ENCODE data around the gene FYCO1.
A peak's percentile ranks its signal among the peaks of the same experiment; 100 is the strongest.

The FYCO1 gene

DNA sequence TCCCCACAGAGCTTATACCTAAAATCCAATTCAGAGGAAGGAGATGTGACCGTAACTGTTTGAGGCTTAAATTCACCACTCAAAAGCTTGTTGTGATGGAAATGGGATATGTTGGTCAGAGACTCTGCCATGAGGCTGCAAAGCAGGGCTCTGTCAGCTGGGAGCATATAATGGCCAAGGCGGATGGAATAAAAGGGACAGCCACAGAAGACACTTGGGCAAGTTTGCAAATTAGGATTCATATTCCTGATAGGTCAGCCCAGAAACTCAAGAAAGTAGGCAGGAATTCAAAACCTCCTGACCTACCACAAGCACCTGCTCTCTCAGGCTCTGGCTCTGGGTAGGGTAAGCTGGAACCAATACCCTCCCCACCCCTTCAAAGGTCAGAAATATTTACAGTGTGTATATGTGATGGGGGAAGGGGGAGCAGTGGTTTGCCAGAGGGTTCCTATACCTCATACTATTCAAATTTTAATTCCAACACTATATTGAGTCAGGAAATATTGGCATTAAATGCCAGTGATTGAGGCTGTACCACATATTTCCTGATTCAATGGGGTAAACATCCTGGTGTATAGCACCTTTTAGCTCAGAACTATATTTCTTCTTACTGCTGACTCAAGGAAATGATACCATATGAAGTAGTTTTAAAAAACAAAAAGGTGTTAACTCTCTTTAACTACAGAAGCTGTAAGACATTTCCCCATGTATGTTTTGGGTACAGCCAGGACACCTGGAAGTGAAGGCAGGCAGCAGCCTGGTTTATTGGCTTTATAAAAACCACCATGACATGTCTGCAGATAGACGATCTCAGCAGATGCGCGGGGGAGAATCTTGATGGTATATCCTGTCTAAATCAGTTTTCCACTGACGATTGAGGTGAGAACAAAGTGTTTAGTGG lies 19.2 kb downstream of the FYCO1 start:
- no peak for TF ChIP-seq EZH2 (IDR thresholded peaks at IDR 0.05; ENCODE audit: borderline replicate concordance, low read depth, low read length, severe bottlenecking)
- TF ChIP-seq, protein P1, sequence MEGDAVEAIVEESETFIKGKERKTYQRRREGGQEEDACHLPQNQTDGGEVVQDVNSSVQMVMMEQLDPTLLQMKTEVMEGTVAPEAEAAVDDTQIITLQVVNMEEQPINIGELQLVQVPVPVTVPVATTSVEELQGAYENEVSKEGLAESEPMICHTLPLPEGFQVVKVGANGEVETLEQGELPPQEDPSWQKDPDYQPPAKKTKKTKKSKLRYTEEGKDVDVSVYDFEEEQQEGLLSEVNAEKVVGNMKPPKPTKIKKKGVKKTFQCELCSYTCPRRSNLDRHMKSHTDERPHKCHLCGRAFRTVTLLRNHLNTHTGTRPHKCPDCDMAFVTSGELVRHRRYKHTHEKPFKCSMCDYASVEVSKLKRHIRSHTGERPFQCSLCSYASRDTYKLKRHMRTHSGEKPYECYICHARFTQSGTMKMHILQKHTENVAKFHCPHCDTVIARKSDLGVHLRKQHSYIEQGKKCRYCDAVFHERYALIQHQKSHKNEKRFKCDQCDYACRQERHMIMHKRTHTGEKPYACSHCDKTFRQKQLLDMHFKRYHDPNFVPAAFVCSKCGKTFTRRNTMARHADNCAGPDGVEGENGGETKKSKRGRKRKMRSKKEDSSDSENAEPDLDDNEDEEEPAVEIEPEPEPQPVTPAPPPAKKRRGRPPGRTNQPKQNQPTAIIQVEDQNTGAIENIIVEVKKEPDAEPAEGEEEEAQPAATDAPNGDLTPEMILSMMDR (IDR thresholded peaks at IDR 0.05; ENCODE audit: borderline replicate concordance, extremely low read depth, low read length, poor library complexity, severe bottlenecking): no peak
- H2AFZ ChIP-seq (ENCODE audit: low read depth, low read length): no peak overlapping the region
- H3K79me2 ChIP-seq (ENCODE audit: insufficient read depth, low read length): peaks cover 33% of the 10 kb centered on the region
- H3K27ac ChIP-seq (ENCODE audit: low read length): peak overlapping the region; percentile 97
- H3K4me1 ChIP-seq (ENCODE audit: insufficient read depth, low read length): peaks cover 94% of the 10 kb centered on the region
- peaks cover 75% of the 10 kb centered on the region for H3K36me3 ChIP-seq (ENCODE audit: insufficient read depth, low read length)
- ATAC-seq (ENCODE audit: insufficient read depth, low read depth): peak; percentile 75
- H3K4me2 ChIP-seq (ENCODE audit: insufficient read depth, low read length): peak overlapping the region; percentile 27
- H4K20me1 ChIP-seq (ENCODE audit: insufficient read depth, low read length): no peaks in the 10 kb centered on the region
- H3K9ac ChIP-seq (ENCODE audit: low read depth, low read length): peak overlapping the region; percentile 51
- H3K27me3 ChIP-seq (ENCODE audit: insufficient read depth, low read length, poor library complexity): no peaks in the 10 kb centered on the region
- no peaks in the 10 kb centered on the region for H3K9me3 ChIP-seq (ENCODE audit: insufficient read depth, low read length, severe bottlenecking)
- peak overlapping the region in 1 of 2 experiments; percentile 16; a peak in 1 of 4 replicates for H3K4me3 ChIP-seq (ENCODE audit: low read depth in 1 of 2, low read length in 2 of 2)
- peak; percentile 86 for DNase-seq

- DNase-seq: peak; percentile 65
- H3K4me2 ChIP-seq (ENCODE audit: insufficient read depth, low read length): peak overlapping the region; percentile 27; the same call in 1 of the 2 replicates
- peak overlapping the region; percentile 51 for H3K9ac ChIP-seq (ENCODE audit: low read depth, low read length)
- no peak overlapping the region for H2AFZ ChIP-seq (ENCODE audit: low read depth, low read length)
- peaks cover 86% of the 10 kb centered on the region for H3K4me1 ChIP-seq (ENCODE audit: insufficient read depth, low read length)
- H3K27me3 ChIP-seq (ENCODE audit: insufficient read depth, low read length, poor library complexity): no peaks in the 10 kb centered on the region
- H3K9me3 ChIP-seq (ENCODE audit: insufficient read depth, low read length, severe bottlenecking): no peaks in the 10 kb centered on the region
- H3K4me3 ChIP-seq (ENCODE audit: low read depth in 1 of 2, low read length in 2 of 2): no peak overlapping the region; a peak in 1 of 4 replicates
- peaks cover 26% of the 10 kb centered on the region for H3K79me2 ChIP-seq (ENCODE audit: insufficient read depth, low read length)
- no peaks in the 10 kb centered on the region for H4K20me1 ChIP-seq (ENCODE audit: insufficient read depth, low read length)
- peak overlapping the region; percentile 97 for H3K27ac ChIP-seq (ENCODE audit: low read length)
- peaks cover 74% of the 10 kb centered on the region for H3K36me3 ChIP-seq (ENCODE audit: insufficient read depth, low read length)
- TF ChIP-seq, protein P1 (IDR thresholded peaks at IDR 0.05; ENCODE audit: borderline replicate concordance, extremely low read depth, low read length, poor library complexity, severe bottlenecking): no peak
- no peak for TF ChIP-seq EZH2 (IDR thresholded peaks at IDR 0.05; ENCODE audit: borderline replicate concordance, low read depth, low read length, severe bottlenecking)
- peak; percentile 16 for ATAC-seq (ENCODE audit: insufficient read depth, low read depth)
These were observed 19.9 kb downstream of the FYCO1 start for GRCh38 chr3:45975686-45976085.

GRCh38 chr3:45974686-45975085 lies 20.9 kb downstream of the FYCO1 start:
- no peaks in the 10 kb centered on the region for H3K9me3 ChIP-seq (ENCODE audit: insufficient read depth, low read length, severe bottlenecking)
- no peaks in the 10 kb centered on the region for H3K27me3 ChIP-seq (ENCODE audit: insufficient read depth, low read length, poor library complexity)
- no peak overlapping the region for H3K4me2 ChIP-seq (ENCODE audit: insufficient read depth, low read length)
- DNase-seq: no peak
- H4K20me1 ChIP-seq (ENCODE audit: insufficient read depth, low read length): no peaks in the 10 kb centered on the region
- H3K9ac ChIP-seq (ENCODE audit: low read depth, low read length): peak overlapping the region; percentile 51; the same call in 1 of the 2 replicates
- no peak overlapping the region for H2AFZ ChIP-seq (ENCODE audit: low read depth, low read length)
- TF ChIP-seq, protein P1 (IDR thresholded peaks at IDR 0.05; ENCODE audit: borderline replicate concordance, extremely low read depth, low read length, poor library complexity, severe bottlenecking): no peak
- TF ChIP-seq EZH2 (IDR thresholded peaks at IDR 0.05; ENCODE audit: borderline replicate concordance, low read depth, low read length, severe bottlenecking): no peak
- H3K4me1 ChIP-seq (ENCODE audit: insufficient read depth, low read length): peaks cover 76% of the 10 kb centered on the region
- H3K36me3 ChIP-seq (ENCODE audit: insufficient read depth, low read length): peaks cover 74% of the 10 kb centered on the region
- no peak overlapping the region for H3K4me3 ChIP-seq (ENCODE audit: low read depth in 1 of 2, low read length in 2 of 2)
- no peak for ATAC-seq (ENCODE audit: insufficient read depth, low read depth)
- peak overlapping the region; percentile 97 for H3K27ac ChIP-seq (ENCODE audit: low read length)
- peaks cover 30% of the 10 kb centered on the region for H3K79me2 ChIP-seq (ENCODE audit: insufficient read depth, low read length)

Data from DND-41 (cell line).